ENCODE results near the gene ORC6. TPM values are rescaled to one million over a fixed set of nuclear protein-coding genes. Genes with fewer than 3 reads are reported as not detected.

ORC6 gene
- total and polyA plus RNA-seq, 2 experiments from 2014 or later, result 15.4 to 15.8 TPM

DNA sequence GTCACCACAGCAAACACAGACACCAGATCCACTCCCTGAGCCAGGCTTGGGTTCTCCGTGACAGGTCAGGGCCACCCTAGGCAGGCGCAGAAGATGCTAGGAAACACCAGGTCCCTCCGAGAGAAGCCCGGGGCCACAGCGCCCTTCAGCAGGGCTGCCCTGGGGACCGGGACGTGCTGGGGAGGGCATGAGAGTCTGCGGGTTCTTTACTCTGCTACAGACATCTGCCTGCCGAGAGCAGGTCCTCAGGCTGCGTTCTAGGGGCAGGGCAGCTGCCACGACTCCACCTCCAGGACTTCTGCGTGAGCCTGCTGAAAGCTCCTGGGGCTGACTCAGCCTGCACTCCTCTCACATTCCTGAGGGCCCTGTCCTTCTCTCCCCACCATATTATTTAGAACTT is 47.2 kb downstream of the ORC6 start:
- no peaks in the 10 kb centered on the region for H3K9me2 ChIP-seq (replicated peaks; ENCODE audit: insufficient read depth)
- no peaks in the 10 kb centered on the region for H3K4me1 ChIP-seq (ENCODE audit: insufficient read depth)
- H3K27ac ChIP-seq, result no peak overlapping the region
- H3K79me2 ChIP-seq, result no peaks in the 10 kb centered on the region
- no peaks in the 10 kb centered on the region for H3K9me3 ChIP-seq (ENCODE audit: low read depth)
- WGBS (ENCODE audit: low lambda C conversion rate, missing lambda C conversion rate), result 52% methylated on average over 12 of the region's 12 CpGs
- TF ChIP-seq EZH2phosphoT487 (IDR thresholded peaks at IDR 0.05; ENCODE audit: low read depth, severe bottlenecking, unreplicated experiment) (no peak), EZH2 (IDR thresholded peaks at IDR 0.05; ENCODE audit: borderline replicate concordance) (no peak)
- TF ChIP-seq, protein P1, sequence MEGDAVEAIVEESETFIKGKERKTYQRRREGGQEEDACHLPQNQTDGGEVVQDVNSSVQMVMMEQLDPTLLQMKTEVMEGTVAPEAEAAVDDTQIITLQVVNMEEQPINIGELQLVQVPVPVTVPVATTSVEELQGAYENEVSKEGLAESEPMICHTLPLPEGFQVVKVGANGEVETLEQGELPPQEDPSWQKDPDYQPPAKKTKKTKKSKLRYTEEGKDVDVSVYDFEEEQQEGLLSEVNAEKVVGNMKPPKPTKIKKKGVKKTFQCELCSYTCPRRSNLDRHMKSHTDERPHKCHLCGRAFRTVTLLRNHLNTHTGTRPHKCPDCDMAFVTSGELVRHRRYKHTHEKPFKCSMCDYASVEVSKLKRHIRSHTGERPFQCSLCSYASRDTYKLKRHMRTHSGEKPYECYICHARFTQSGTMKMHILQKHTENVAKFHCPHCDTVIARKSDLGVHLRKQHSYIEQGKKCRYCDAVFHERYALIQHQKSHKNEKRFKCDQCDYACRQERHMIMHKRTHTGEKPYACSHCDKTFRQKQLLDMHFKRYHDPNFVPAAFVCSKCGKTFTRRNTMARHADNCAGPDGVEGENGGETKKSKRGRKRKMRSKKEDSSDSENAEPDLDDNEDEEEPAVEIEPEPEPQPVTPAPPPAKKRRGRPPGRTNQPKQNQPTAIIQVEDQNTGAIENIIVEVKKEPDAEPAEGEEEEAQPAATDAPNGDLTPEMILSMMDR (IDR thresholded peaks at IDR 0.05; ENCODE audit: poor library complexity), result no peak
- no peaks in the 10 kb centered on the region for H4K20me1 ChIP-seq (ENCODE audit: insufficient read depth, poor library complexity, severe bottlenecking)
- H3K4me3 ChIP-seq, result no peak overlapping the region
- H3K27me3 ChIP-seq, result no peaks in the 10 kb centered on the region
- H2AFZ ChIP-seq, result no peak overlapping the region
- H3K4me2 ChIP-seq, result no peak overlapping the region
- no peak for DNase-seq (ENCODE audit: low spot score)
- no peaks in the 10 kb centered on the region for H3K36me3 ChIP-seq (replicated peaks; ENCODE audit: insufficient read depth, low read depth)

DNA sequence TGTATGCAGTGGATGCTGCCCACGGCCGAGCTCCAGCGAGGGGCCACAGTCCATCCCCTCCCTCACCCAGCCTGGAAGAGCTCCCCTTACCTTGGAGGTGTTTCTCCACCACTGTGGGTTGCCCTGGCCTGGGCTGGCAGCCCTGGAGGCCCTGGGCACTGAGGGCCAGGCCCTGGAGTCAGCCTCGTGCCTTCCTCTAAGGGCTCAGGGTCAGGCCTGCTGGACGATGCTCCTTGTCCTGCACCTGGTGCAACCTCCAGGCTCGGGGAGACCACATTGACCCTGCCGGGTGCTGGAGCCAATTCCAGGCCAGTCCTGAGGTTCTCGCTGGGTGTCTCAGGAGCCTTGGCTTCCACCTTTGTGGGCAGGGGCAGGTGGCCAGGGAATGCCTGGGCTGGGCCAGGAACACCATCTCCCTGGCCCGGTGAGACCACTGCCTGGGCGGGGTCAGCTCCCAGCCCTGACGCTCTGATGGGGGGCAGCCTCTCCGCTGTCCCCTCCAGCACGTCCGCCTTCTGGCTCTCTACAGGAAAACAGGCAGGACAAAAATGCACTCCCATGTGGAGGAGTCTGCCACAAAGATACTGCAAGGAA is 48.3 kb downstream of the ORC6 start:
- no peaks in the 10 kb centered on the region for H3K36me3 ChIP-seq (replicated peaks; ENCODE audit: insufficient read depth, low read depth)
- H3K4me3 ChIP-seq, result no peak overlapping the region
- no peaks in the 10 kb centered on the region for H3K27me3 ChIP-seq
- no peak overlapping the region for H3K27ac ChIP-seq
- no peak overlapping the region for H2AFZ ChIP-seq
- no peaks in the 10 kb centered on the region for H3K9me3 ChIP-seq (ENCODE audit: low read depth)
- TF ChIP-seq EZH2phosphoT487 (IDR thresholded peaks at IDR 0.05; ENCODE audit: low read depth, severe bottlenecking, unreplicated experiment) (no peak), EZH2 (IDR thresholded peaks at IDR 0.05; ENCODE audit: borderline replicate concordance) (no peak)
- TF ChIP-seq, protein P1 (IDR thresholded peaks at IDR 0.05; ENCODE audit: poor library complexity), result no peak
- H3K9me2 ChIP-seq (replicated peaks; ENCODE audit: insufficient read depth), result no peaks in the 10 kb centered on the region
- H3K79me2 ChIP-seq, result no peaks in the 10 kb centered on the region
- no peaks in the 10 kb centered on the region for H4K20me1 ChIP-seq (ENCODE audit: insufficient read depth, poor library complexity, severe bottlenecking)
- no peak overlapping the region for H3K4me2 ChIP-seq
- no peaks in the 10 kb centered on the region for H3K4me1 ChIP-seq (ENCODE audit: insufficient read depth)
- WGBS (ENCODE audit: low lambda C conversion rate, missing lambda C conversion rate), result 91% methylated on average over 14 of the region's 14 CpGs
- DNase-seq (ENCODE audit: low spot score), result no peak

DNA sequence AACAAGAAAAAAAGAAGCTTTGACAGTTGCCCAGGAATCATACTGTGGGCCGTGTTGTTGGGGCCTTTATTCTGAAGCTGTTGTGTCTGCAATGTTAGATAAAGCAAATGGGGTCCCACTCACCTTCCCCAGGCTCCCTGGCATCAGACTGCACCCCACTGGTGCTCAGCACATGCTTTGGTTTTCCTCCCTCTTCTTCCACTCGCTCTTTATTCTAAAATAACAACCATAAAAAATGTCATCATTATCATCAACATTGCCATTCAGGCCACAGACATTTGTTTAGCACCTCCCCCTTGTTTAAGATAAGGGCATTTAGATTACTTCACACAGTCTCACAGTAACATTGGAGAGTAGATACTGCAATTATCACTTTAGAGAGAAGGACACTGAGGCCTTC is 50.5 kb downstream of the ORC6 start:
- Histone ChIP-seq H3K27me3 (no peaks in the 10 kb centered on the region), H3K36me3 (replicated peaks; ENCODE audit: insufficient read depth, low read depth) (no peaks in the 10 kb centered on the region), H4K20me1 (ENCODE audit: insufficient read depth, poor library complexity, severe bottlenecking) (no peaks in the 10 kb centered on the region), H3K9me2 (replicated peaks; ENCODE audit: insufficient read depth) (no peaks in the 10 kb centered on the region), H3K9me3 (ENCODE audit: low read depth) (no peaks in the 10 kb centered on the region), H3K27ac (no peak overlapping the region), H3K79me2 (no peaks in the 10 kb centered on the region), H3K4me2 (no peak overlapping the region), H3K4me3 (no peak overlapping the region), H2AFZ (no peak overlapping the region), H3K4me1 (ENCODE audit: insufficient read depth) (no peaks in the 10 kb centered on the region)
- no peak for DNase-seq (ENCODE audit: low spot score)
- no peak for TF ChIP-seq EZH2 (IDR thresholded peaks at IDR 0.05; ENCODE audit: borderline replicate concordance)
- TF ChIP-seq EZH2phosphoT487 (IDR thresholded peaks at IDR 0.05; ENCODE audit: low read depth, severe bottlenecking, unreplicated experiment), result no peak
- TF ChIP-seq, protein P1 (IDR thresholded peaks at IDR 0.05; ENCODE audit: poor library complexity), result no peak
- 57% methylated on average over 2 of the region's 2 CpGs for WGBS (ENCODE audit: low lambda C conversion rate, missing lambda C conversion rate)

All from hepatocyte (in vitro differentiated cells).